ENCODE measurements around the gene CELSR1.
"Not testable (repeated sequence)": the region's sequence is repeated elsewhere in the genome, so short reads cannot be mapped to it uniquely, and the experiment has no call there.

CELSR1 gene

GRCh38 chr22:46320166-46320710 is 217.2 kb downstream of the CELSR1 start:
- DNase-seq (ENCODE audit: extremely low spot score): no peak
- POLR2A ChIA-PET: no interaction called here
- CTCF ChIA-PET: interaction anchor here (1.1 to 2.5 kb wide), 2 partner anchors 198 to 314 kb away, joined by 5 to 8 read pairs; no protein-coding TSS in a partner anchor
- TF ChIP-seq CTCF (IDR thresholded peaks at IDR 0.05; ENCODE audit: control extremely low read depth, extremely low read depth, low read depth, missing control alignments): no peak

GRCh38 chr22:46319319-46319718 is 218.1 kb downstream of the CELSR1 start:
- TF ChIP-seq CTCF (IDR thresholded peaks at IDR 0.05; ENCODE audit: control extremely low read depth, extremely low read depth, low read depth, missing control alignments): no peak
- POLR2A ChIA-PET: no interaction called here
- DNase-seq (ENCODE audit: extremely low spot score): no peak
- CTCF ChIA-PET: interaction anchor here (1.1 to 2.5 kb wide), 3 partner anchors 197 to 313 kb away, joined by 5 to 8 read pairs (median 6); no protein-coding TSS in a partner anchor

GRCh38 chr22:46318576-46318975 is 218.8 kb downstream of the CELSR1 start:
- ChIA-PET CTCF (interaction anchor here (1.4 to 4.2 kb wide), 3 partner anchors 201 to 312 kb away, joined by 6 to 24 read pairs (median 8); no protein-coding TSS in a partner anchor), POLR2A (no interaction called here)
- TF ChIP-seq CTCF (IDR thresholded peaks at IDR 0.05; ENCODE audit: control extremely low read depth, extremely low read depth, low read depth, missing control alignments): no peak
- DNase-seq (ENCODE audit: extremely low spot score): no peak

- ChIA-PET POLR2A (no interaction called here), CTCF (interaction anchor here (1.4 to 9.1 kb wide), 4 partner anchors 15 to 311 kb away, joined by 4 to 107 read pairs (median 16); no protein-coding TSS in a partner anchor)
- no peak for TF ChIP-seq CTCF (IDR thresholded peaks at IDR 0.05; ENCODE audit: control extremely low read depth, extremely low read depth, low read depth, missing control alignments)
- no peak for DNase-seq (ENCODE audit: extremely low spot score)
Measured at GRCh38 chr22:46317646-46318045, 219.8 kb downstream of the CELSR1 start.

- ChIA-PET POLR2A (interaction anchor here (0.6 kb wide), 1 partner anchor 122 kb away, joined by 4 read pairs; no protein-coding TSS in a partner anchor), CTCF (interaction anchor here (0.8 to 9.1 kb wide), 11 partner anchors 9 to 320 kb away, joined by 3 to 107 read pairs (median 4); partner anchors contain the start of gene CDPF1)
- DNase-seq (ENCODE audit: extremely low spot score): no peak
- TF ChIP-seq CTCF (IDR thresholded peaks at IDR 0.05; ENCODE audit: control extremely low read depth, extremely low read depth, low read depth, missing control alignments): no peak
Measured at GRCh38 chr22:46315976-46316375, 221.4 kb downstream of the CELSR1 start.

- CTCF ChIA-PET: interaction anchor here (0.6 to 9.1 kb wide), 8 partner anchors 8 to 307 kb away, joined by 3 to 107 read pairs (median 4); no protein-coding TSS in a partner anchor
- POLR2A ChIA-PET: interaction anchor here (0.7 kb wide), 1 partner anchor 190 kb away, joined by 8 read pairs; no protein-coding TSS in a partner anchor
- not testable (repeated sequence) for DNase-seq (ENCODE audit: extremely low spot score)
Measured at GRCh38 chr22:46312848-46313247, 224.6 kb downstream of the CELSR1 start.

GRCh38 chr22:46312056-46312455 is 225.4 kb downstream of the CELSR1 start:
- CTCF ChIA-PET: interaction anchor here (1.0 to 9.1 kb wide), 7 partner anchors 12 to 306 kb away, joined by 3 to 107 read pairs (median 3); no protein-coding TSS in a partner anchor
- TF ChIP-seq CTCF (IDR thresholded peaks at IDR 0.05; ENCODE audit: control extremely low read depth, extremely low read depth, low read depth, missing control alignments): no peak

More at GRCh38 chr22:46312056-46312455, 225.4 kb downstream of the CELSR1 start:
- POLR2A ChIA-PET: no interaction called here
- DNase-seq (ENCODE audit: extremely low spot score): no peak

All from GM10248 (cell line).